HG03571 (cell line): ENCODE data around the gene CEACAM16.
"Not testable (repeated sequence)": the region's sequence is repeated elsewhere in the genome, so short reads cannot be mapped to it uniquely, and the experiment has no call there.

ENCODE experiments used
- ATAC-seq: cut with Tn5 transposase; IDR thresholded peaks from one replicate; pipeline ENCODE4 v1.9.1; 2021; ENCODE audit not compliant: unreplicated experiment

The CEACAM16 gene

DNA sequence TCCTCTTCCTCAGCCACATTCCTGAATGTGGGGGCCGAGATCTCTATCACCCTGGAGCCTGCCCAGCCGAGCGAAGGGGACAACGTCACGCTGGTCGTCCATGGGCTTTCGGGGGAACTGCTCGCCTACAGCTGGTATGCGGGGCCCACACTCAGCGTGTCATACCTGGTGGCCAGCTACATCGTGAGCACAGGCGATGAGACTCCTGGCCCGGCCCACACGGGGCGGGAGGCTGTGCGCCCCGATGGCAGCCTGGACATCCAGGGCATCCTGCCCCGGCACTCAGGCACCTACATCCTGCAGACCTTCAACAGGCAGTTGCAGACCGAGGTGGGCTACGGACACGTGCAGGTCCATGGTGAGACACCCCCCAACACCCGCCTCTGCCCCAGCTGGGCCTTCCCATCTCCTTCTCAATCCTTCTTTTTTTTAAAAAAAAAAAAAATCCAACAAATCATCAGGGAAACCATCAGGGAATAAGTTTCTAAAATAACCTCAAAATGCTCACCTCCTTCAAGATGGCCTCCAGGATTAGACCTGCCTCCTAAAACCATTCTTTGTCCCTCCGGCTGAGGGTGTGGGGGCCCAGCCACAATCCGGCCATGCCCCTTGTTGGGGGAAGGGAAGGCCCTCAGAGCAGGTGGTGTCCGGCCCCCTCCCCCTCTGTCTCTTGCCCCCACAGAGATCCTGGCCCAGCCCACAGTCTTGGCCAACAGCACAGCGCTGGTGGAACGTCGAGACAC lies 4.6 kb downstream of the CEACAM16 start:
- no peak for ATAC-seq

DNA sequence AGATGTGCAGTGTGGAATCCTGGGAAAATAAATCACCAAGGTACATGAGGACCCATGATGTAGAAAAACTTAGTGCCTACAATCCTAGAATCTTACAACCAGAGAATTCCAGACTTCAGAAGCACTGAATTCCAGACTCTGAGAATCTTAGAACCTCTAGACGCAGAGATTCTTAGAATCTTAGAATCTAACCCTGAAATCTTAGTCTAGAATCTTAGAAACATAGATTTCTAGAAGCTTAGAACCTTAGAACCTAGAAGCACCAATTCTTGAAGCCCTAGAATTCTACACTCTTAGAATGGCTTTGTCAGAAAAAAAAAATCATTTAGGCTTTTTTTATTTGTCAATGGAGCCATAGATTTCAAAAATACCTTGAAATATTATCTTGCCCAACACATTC lies 6.0 kb downstream of the CEACAM16 start:
- no peak for ATAC-seq

DNA sequence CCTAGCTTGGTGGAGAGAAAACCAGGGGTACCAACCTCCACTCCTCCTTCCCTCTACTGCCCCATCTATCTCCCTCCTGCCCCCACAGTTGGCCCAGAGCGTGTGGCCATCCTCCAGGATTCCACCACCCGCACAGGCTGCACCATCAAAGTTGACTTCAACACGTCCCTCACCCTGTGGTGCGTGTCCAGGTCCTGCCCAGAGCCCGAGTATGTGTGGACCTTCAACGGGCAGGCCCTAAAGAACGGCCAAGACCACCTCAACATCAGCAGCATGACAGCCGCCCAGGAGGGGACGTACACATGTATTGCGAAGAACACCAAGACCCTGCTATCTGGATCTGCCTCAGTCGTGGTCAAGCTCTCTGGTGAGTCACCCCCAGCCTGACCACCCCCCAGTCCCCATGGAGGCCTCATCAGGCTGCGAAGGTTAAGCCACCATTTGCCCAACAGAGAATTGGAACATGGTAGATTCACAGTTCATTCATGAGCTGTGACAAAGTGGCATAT lies 6.6 kb downstream of the CEACAM16 start:
- ATAC-seq = no peak

DNA sequence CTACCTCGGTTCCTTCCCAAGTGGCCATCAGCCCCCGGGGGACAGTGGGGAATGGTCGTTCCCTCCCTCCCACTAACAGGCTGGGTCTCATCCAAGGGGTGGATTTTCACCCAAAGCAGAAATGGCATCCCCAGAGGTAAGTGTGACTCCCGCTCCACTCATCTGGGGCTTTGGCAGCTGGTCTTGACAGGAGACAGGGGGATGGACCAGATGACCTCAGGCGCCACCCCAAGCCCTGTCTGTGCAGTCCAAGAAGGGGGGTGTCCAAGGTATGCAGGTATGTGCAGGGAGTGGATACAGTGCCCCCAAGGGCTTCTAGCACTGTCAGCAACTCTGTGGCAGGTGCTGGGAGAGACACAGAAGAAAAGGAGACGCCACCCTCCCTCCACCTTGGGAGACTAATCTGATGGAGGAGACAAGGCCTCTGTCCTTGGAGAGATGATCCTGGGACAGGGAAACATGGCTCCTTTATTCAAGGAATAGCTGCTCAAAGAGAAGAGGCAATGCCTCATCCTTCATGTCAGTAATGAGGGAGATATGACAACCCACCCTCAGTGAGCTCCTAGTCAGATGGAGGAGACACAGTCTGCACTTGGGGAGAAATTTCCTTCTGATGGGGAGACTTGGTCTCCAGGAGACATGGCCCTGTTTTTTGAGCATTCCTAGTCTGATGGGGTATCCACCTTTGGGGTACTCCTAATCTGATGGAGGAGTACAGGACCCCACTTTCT lies 7.7 kb downstream of the CEACAM16 start:
- no peak for ATAC-seq

DNA sequence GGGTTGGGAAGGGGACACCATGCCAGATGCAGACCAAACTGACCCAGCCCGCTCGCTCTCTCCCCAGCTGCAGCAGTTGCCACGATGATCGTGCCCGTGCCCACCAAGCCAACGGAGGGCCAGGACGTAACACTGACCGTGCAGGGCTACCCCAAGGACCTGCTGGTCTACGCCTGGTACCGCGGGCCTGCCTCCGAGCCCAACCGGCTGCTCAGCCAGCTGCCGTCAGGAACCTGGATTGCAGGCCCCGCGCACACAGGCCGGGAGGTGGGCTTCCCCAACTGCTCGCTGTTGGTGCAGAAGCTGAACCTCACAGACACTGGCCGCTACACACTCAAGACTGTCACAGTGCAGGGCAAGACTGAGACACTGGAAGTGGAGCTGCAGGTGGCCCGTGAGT lies 8.8 kb downstream of the CEACAM16 start:
- no peak for ATAC-seq

DNA sequence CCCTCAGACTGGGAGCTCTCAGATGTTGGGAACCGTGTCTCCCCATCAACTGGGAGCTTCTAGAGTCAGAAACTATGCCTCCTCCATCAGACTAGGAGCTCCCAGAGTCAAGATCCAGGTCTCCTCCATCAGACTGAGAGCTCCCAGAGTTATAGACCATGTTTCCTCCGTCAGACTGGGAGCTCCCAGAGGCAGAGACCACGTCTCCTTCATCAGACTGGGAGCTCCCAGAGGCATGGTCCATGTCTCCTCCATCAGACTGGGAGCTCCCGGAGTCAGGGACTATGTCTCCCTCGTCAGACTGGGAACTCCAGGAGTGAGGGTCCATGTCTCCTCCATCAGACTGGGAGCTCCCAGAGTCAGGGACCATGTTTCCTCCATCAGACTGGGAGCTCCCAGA lies 10.0 kb downstream of the CEACAM16 start:
- ATAC-seq = no peak

DNA sequence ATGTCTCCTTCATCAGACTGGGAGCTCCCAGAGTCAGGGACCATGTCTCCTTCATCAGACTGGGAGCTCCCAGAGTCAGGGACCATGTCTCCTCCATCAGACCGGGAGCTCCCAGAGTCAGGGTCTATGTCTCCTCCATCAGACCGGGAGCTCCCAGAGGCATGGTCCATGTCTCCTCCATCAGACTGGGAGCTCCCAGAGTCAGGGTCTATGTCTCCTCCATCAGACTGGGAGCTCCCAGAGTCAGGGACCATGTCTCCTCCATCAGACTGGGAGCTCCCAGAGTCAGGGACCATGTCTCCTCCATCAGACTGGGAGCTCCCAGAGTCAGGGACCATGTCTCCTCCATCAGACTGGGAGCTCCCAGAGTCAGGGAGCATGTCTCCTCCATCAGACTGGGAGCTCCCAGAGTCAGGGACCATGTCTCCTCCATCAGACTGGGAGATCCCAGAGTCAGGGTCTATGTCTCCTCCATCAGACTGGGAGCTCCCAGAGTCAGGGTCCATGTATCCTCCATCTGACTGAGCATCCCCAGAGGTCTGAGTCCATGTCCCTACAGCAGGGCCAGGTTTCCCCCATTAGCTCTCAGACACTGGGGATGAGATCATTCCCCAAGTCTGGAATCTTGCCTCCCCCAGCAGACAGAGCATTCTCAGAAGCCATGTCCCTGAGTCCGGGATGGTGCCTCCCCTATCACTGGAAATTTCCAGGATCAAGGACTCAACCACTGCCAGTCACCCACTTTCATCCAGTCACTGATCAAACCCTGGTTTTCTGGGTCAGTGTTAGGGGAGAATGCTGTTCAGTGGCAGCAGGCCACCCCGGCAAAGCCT lies 10.7 kb downstream of the CEACAM16 start:
- not testable (repeated sequence) for ATAC-seq

DNA sequence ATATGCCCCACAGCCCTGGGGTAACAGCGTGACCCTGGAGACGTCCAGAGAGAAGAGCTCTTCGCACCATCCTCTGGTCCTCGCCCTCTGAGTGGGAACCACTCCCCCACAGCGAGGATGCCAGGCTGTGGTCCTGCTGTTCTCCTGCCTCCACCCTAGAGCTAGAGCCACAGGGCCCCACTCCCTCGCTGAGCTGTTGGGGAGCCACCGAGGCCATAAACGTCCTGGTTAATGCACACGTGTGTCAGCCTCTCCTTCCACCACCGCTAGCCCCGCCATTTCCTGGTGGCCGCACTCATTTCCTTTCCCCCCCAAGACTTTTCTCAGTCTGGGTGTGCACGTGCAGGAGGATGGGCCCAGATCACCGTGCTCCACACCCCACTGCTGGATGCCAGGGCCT lies 11.5 kb downstream of the CEACAM16 start:
- ATAC-seq = no peak

DNA sequence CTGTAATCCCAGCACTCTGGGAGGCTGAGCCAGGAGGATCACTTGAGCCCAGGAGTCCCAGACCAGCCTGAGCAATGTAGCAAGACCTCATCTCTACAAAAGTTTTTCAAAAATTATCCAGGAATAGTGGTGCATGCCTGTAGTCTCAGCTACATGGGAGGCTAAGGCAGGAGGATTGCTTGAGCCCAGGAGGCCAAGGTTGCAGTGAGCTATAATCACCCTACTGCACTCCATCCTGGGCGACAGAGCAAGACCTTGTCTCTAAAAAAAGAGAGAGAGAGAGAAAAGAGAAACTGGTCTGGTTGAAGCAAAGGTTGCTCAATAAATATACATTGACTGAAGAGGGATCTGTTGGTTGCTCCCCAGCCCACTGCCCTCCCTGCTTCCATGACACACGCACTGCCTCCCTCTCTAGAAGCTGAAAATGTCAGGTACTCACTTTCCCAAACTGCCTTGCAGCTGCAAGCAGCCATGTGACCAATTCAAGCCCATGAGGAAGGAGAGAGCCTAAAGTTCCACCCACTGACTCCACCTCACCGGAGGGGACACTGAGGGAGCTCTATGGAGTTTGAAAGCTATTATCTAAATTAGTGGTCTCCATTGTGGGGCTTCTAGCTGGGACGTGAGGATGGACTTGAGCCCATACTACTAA lies 14.0 kb downstream of the CEACAM16 start:
- no peak for ATAC-seq

DNA sequence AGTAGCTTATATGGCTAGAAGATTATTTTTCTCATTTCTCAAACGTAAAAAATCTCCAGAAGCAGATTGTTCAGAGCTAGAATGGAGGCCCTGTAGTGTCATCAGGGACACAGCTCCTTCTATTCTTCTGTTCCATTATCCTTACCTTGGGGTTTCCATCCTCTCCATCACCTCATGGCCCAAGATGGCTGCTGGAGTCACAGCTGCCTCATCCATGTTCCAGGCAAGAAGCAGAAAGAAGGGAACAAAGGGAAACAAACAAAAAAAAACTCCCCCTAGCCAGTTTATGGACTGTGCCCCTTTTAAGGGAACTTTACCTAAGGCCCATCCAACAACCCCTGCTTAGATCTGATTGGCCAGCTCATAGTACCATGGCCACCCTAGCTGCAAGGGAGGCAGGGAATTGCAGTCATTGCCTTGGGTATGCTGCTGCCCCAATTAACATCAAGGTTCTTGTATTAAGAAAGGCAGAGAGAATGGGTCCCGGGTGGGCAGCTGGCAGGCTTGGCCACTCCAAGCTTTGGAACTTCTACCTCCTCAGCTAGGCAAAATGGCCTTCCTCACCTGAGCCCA lies 15.7 kb downstream of the CEACAM16 start:
- ATAC-seq = no peak

DNA sequence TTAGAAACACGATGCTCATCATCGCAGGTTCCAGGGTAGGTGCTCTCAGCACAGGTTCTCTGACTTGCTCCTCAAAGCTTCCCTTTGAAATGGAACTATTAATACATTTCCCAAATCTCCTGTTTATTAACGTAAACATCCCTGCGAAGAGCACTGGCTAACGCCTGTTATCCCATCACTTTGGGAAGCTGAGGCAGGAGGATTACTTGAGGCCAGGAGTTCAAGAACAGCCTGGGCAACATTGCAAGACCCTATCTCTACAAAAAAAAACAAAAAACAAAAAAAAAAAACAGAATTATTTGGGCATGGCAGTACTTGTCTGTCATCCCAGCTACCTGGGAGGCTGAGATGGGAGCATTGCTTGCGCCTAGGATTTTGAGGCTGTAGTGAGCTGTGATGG lies 18.7 kb downstream of the CEACAM16 start:
- ATAC-seq = no peak

DNA sequence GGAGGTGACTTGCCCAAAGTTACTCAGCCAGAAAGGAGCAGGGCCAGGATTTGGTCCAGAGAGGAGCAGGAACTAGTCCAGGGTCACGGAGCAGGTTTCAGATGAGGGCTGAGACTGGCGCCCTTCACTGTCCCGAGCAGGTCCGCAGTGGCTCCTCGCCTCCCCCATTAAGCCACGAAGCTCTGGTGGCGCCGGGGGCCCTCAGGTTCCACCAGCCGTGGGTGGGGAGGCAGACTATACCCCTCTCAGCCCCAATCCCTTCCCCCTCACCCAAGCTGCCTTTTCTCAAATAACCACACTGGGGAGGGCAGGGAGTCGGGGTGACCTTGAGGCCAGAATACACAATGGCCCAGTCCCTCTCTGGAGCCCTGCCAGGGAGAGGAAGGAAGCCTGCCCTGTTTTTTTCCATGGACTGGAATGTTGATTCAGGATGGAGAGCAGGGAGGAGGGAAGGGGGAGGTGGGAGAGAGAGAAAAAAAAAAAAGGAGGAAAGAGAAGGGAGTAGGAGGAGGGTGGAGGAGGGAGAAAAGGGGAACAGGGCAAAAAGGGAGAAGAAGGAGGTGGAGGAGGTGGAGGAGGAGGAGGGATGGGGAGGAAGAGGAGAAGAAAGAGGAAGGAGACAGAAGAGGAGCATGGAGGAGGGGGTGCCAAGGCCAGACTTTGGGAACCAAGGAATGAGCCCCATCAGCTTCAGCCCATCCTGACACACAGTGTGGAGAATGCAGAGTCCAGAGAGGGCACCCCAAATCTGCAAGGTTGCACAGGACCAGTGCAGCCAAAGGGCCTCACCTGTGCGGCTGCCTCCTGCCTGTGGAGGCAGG lies 19.7 kb downstream of the CEACAM16 start:
- no peak for ATAC-seq

DNA sequence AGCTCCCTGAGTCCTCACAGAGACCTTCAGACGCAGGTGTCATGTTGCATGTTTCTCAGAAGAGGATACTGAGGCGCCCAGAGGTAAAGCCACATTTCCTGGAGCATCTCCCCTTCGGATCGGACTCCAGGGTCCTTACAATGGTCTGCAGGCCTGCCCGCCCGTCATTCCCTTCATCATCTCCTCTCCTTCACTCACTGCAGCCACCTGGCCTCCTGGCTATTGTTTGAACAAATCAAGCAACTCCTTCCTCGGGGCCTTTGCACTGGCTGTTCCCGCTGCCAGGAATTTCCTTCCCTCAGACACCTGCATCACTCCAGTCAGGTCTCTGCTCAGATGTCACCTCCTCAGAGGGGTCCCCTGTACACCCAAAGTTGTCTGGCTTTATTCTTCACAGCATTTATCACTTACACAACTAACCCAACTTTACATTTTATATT lies 20.3 kb downstream of the CEACAM16 start:
- ATAC-seq = no peak

DNA sequence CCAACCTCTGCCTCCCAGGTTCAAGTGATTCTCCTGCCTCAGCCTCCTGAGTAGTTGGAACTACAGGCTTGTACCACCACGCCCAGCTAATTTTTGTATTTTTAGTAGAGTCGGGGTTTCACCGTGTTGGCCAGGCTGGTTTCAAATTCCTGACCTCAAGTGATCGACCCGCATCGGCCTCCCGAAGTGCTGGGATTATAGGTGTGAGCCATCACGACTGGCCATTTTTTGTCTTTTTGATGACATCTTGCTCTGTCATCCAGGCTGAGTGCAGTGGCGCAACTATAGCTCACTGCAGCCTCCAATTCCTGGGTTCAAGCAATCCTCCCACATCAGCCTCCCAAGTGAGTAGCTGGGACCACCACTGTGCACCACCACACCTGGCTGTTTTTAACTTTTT lies 21.4 kb downstream of the CEACAM16 start:
- ATAC-seq = not testable (repeated sequence)

DNA sequence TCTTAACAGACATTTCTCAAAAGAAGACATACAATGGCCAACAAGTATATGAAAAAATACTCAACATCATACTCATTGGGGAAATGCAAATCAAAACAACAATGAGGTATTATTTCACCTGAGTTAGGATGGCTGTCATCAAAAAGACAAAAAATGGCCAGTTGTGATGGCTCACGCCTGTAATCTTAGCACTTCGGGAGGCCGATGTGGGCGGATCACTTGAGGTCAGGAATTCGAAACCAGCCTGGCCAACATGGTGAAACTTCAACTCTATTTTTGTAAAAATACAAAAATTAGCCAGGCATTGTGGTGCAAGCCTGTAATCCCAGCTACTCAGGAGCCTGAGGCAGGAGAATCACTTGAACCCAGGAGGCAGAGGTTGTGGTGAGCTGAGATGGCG lies 22.0 kb downstream of the CEACAM16 start:
- no peak for ATAC-seq

DNA sequence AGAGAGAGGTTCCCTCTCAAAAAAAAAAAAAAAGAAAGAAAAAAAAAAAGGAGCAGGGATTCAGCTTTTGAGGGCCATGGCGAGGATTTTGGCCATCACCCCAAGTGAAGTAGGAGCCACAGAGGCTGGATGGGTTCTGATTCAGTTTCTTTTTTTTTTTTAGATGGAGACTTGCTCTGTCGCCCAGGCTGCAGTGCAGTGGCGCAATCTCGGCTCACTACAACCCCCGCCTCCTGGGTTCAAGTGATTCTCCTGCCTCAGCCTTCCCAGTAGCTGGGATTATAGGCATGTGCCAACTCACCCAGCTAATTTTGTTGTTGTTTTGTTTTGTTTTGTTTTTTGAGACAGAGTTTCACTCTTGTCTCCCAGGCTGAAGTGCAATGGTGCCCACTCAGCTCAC lies 22.4 kb downstream of the CEACAM16 start:
- ATAC-seq = not testable (repeated sequence)

DNA sequence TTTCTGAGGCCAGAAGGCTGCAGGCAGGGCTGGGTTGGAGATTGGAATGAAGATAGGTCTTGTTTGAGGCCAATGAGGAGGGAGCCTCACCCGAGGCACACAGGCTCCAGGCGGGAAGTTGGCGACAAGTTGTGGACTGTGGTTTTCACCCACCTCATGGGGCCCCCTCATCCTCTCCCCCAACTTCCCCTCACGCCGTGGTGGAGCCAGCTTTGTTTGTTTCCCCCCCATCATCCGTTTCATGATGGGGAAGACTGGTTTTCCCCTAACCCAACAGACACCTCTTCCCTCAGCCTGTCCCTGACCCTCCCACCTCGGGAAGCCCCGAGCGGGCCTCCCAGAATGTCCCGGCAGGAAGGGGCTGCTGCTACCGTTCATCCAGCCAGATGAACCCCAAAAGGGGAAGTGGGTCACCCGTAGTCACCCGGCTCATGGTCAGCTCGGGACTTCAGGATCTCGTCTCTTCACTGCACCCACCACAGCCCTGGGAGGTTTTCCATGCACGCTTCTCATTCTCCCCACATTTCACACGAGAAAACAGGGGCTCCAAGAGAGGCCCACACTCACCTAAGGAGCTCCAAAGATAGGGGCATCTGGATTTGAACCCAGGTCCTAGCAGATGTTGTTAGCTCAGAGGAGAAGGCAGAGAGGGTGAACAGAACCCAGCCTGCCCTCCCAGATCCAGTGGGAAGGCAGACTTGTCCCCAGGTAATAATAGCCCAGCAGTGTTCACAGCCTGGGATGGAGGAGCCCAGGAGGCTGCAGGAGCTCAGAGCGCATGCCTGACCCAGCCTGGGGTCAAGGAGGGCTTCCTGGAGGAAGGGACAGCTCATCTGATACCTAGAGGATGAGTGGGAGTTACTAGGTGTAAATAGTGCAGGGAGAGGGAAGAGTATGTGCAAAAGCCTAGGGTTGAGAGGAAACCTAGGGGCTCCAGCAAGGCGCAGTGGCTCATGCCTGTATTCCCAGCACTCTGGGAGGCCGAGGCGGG lies 23.5 kb downstream of the CEACAM16 start:
- no peak for ATAC-seq

DNA sequence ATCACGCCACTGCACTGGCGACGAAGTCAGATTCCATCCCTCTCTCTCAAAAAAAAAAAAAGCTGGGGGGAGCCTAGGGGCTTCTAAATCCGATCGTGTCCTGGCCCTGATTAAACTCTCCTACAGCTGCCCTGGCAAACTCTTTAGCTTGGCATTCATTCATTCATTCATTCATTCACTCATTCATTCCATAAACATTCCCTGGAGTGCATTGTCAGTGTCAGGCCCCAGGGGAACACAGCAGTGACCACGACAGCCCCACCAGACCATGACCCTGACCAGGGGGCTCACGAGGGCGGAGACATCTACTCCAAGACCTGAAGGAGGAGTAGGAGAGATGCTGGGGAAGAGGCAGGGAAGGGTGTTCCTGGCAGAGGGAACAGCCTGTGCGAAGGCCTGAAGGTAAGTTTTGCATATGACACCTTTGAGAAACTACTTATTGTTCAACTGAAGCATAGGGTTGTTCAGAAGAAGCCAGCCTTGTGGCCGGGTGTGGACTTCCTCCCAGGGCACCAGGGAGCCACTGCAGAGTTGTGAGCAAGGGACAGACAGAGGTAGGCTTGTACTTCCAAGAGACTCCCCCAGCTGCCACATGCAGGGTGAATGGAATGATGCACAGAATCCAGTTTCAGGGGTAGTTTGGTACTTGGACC lies 24.5 kb downstream of the CEACAM16 start:
- ATAC-seq = peak; percentile 8
